ENCODE measurements around the gene NAV3.

Gene NAV3

DNA sequence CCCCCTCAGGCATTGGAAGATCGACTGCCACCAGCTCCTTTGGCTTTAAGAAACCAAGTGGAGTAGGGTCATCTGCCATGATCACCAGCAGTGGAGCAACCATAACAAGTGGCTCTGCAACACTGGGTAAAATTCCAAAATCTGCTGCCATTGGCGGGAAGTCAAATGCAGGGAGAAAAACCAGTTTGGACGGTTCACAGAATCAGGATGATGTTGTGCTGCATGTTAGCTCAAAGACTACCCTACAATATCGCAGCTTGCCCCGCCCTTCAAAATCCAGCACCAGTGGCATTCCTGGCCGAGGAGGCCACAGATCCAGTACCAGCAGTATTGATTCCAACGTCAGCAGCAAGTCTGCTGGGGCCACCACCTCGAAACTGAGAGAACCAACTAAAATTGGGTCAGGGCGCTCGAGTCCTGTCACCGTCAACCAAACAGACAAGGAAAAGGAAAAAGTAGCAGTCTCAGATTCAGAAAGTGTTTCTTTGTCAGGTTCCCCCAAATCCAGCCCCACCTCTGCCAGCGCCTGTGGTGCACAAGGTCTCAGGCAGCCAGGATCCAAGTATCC, 288.7 kb downstream of the NAV3 start:
- H3K9ac ChIP-seq (ENCODE audit: low read length in 5 of 5) = no peak overlapping the region
- no peaks in the 10 kb centered on the region for H3K27me3 ChIP-seq (ENCODE audit: control insufficient read depth in 5 of 5, insufficient read depth in 4 of 5, low read length in 5 of 5)
- peaks cover 0 to 23% (median 9%) of the 10 kb centered on the region in 5 donors for H3K4me1 ChIP-seq (ENCODE audit: control insufficient read depth in 5 of 5, insufficient read depth in 5 of 5, low read length in 5 of 5)
- peaks cover 0 to 8% (median 0%) of the 10 kb centered on the region in 5 donors for H3K36me3 ChIP-seq (ENCODE audit: control insufficient read depth in 5 of 5, insufficient read depth in 5 of 5, low read length in 5 of 5)
- H3K27ac ChIP-seq (ENCODE audit: low read depth, low read length) = no peak overlapping the region
- H3K9me3 ChIP-seq (ENCODE audit: control insufficient read depth in 5 of 5, low read length in 5 of 5) = no peaks in the 10 kb centered on the region
- H3K4me3 ChIP-seq (ENCODE audit: low read depth in 1 of 5, low read length in 5 of 5) = no peak overlapping the region

DNA sequence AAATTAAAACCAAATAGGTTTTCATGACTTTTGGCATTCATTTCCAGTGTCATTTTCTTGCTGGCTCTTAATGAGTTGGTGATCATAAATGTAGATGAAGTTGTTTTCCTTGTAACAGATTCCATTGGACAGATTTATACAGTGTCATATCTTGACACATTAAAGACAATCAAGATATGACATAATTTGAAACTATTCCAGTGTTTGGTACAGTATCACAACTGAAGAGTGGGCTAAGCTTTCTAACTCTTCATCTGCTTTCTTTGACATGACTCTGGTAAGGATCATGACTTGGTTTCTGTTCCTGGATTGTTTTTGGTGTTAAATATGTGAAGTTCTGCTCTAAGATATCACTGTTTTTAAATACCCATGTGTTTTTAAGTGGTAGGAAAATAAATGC, 289.6 kb downstream of the NAV3 start:
- Histone ChIP-seq H3K9ac (ENCODE audit: low read length in 5 of 5) (no peak overlapping the region), H3K9me3 (ENCODE audit: control insufficient read depth in 5 of 5, low read length in 5 of 5) (no peaks in the 10 kb centered on the region), H3K4me1 (ENCODE audit: control insufficient read depth in 5 of 5, insufficient read depth in 5 of 5, low read length in 5 of 5) (peaks cover 0 to 23% (median 9%) of the 10 kb centered on the region in 5 donors), H3K36me3 (ENCODE audit: control insufficient read depth in 5 of 5, insufficient read depth in 5 of 5, low read length in 5 of 5) (peaks cover 0 to 8% (median 0%) of the 10 kb centered on the region in 5 donors), H3K27me3 (ENCODE audit: control insufficient read depth in 5 of 5, insufficient read depth in 4 of 5, low read length in 5 of 5) (no peaks in the 10 kb centered on the region), H3K27ac (ENCODE audit: low read depth, low read length) (no peak overlapping the region), H3K4me3 (ENCODE audit: low read depth in 1 of 5, low read length in 5 of 5) (no peak overlapping the region)

DNA sequence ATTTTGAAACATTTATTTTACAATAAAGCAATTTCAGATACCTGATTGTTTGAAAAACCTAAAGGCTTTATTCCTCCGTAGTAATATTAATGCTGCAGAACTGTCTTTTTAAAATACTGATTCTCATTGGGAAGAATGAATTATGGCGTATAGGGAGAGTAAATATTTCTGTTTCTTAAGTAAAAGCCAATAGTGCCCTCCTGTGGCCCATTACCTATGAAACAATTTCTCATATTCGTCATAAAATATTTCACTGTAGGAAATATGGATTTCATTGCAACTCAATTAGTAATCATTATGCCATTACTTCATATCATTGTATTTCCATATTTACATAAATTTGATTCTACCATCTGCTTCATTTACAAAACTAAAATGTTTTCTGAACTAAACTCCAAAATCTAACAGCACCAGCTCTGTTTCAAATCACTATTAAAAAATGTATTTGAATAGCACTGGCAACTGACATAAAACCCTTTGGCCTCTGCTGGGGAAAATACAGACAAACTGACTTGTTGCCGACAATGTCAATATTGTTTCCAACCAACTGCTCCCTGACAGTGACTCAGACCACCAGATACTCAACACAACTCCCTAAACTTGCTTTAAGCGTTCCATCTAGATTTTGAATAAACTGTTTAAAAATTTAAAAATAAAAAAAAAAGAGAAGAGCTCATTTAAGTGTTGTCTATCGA, 290.3 kb downstream of the NAV3 start:
- H3K27ac ChIP-seq (ENCODE audit: low read depth, low read length) = no peak overlapping the region
- H3K4me3 ChIP-seq (ENCODE audit: low read depth in 1 of 5, low read length in 5 of 5) = no peak overlapping the region
- no peaks in the 10 kb centered on the region for H3K27me3 ChIP-seq (ENCODE audit: control insufficient read depth in 5 of 5, insufficient read depth in 4 of 5, low read length in 5 of 5)
- H3K9ac ChIP-seq (ENCODE audit: low read length in 5 of 5) = peak overlapping the region in 1 of 5 donors; percentile 40
- peaks cover 0 to 8% (median 0%) of the 10 kb centered on the region in 5 donors for H3K36me3 ChIP-seq (ENCODE audit: control insufficient read depth in 5 of 5, insufficient read depth in 5 of 5, low read length in 5 of 5)
- peaks cover 0 to 23% (median 9%) of the 10 kb centered on the region in 5 donors for H3K4me1 ChIP-seq (ENCODE audit: control insufficient read depth in 5 of 5, insufficient read depth in 5 of 5, low read length in 5 of 5)
- H3K9me3 ChIP-seq (ENCODE audit: control insufficient read depth in 5 of 5, low read length in 5 of 5) = no peaks in the 10 kb centered on the region

DNA sequence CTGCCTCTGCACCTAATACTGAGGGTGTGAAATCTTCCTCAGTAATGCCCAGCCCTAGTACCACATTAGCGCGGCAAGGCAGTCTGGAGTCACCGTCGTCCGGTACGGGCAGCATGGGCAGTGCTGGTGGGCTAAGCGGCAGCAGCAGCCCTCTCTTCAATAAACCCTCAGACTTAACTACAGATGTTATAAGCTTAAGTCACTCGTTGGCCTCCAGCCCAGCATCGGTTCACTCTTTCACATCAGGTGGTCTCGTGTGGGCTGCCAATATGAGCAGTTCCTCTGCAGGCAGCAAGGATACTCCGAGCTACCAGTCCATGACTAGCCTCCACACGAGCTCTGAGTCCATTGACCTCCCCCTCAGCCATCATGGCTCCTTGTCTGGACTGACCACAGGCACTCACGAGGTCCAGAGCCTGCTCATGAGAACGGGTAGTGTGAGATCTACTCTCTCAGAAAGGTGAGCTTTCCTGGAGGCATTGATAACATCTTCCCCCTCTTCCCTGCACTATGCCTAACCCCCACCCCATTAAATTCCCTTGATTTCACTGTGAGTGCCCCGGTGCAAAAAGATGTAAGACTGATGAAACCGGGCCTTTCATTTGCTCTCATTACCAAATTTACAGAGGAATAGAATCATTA, 291.4 kb downstream of the NAV3 start:
- Histone ChIP-seq H3K27me3 (ENCODE audit: control insufficient read depth in 5 of 5, insufficient read depth in 4 of 5, low read length in 5 of 5) (no peaks in the 10 kb centered on the region), H3K4me3 (ENCODE audit: low read depth in 1 of 5, low read length in 5 of 5) (no peak overlapping the region), H3K36me3 (ENCODE audit: control insufficient read depth in 5 of 5, insufficient read depth in 5 of 5, low read length in 5 of 5) (peaks cover 0 to 8% (median 0%) of the 10 kb centered on the region in 5 donors), H3K9me3 (ENCODE audit: control insufficient read depth in 5 of 5, low read length in 5 of 5) (no peaks in the 10 kb centered on the region), H3K27ac (ENCODE audit: low read depth, low read length) (no peak overlapping the region), H3K4me1 (ENCODE audit: control insufficient read depth in 5 of 5, insufficient read depth in 5 of 5, low read length in 5 of 5) (peaks cover 0 to 23% (median 9%) of the 10 kb centered on the region in 5 donors), H3K9ac (ENCODE audit: low read length in 5 of 5) (no peak overlapping the region)

DNA sequence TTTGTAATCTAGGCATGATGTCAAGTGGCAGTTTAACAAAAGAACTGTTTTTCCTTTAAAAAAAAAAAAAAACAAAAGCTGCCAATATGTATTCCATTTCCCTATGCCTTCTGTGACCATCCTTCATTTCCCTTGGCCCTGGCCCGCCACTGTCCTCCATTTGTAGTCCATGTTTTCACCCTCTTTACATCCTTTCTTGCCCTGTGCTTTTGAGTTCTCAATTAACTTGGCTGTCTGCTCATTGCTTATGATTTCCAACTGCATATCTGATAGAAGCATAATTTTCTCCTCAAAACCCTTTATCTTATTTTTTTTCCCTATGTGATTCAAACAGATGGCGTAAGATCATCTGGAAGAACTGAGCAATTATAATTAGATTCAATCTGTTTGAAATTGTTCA, 297.5 kb downstream of the NAV3 start:
- Histone ChIP-seq H3K4me3 (ENCODE audit: low read depth in 1 of 5, low read length in 5 of 5) (no peak overlapping the region), H3K9ac (ENCODE audit: low read length in 5 of 5) (no peak overlapping the region), H3K9me3 (ENCODE audit: control insufficient read depth in 5 of 5, low read length in 5 of 5) (no peaks in the 10 kb centered on the region), H3K27ac (ENCODE audit: low read depth, low read length) (no peak overlapping the region), H3K27me3 (ENCODE audit: control insufficient read depth in 5 of 5, insufficient read depth in 4 of 5, low read length in 5 of 5) (no peaks in the 10 kb centered on the region), H3K36me3 (ENCODE audit: control insufficient read depth in 5 of 5, insufficient read depth in 5 of 5, low read length in 5 of 5) (peaks cover 2 to 10% (median 8%) of the 10 kb centered on the region in 5 donors), H3K4me1 (ENCODE audit: control insufficient read depth in 5 of 5, insufficient read depth in 5 of 5, low read length in 5 of 5) (no peaks in the 10 kb centered on the region)

DNA sequence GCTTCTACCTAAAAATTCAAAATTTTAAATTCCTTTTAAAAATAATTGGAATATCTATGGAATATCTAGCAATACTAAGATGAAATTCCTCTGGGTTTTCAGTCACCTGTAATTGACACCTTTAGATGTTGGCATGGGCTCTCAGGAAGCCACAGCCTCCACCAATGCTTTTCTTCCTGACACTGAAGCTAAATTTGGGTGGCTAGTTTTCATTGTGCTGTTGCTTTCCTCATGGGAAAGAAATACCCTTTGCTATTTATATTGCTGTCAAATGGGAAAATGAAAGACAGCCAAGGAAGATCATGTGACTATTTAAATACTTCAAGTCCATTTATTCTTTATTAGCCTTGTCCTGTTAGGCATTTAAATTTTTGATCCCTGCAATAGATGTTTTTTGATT, 313.0 kb downstream of the NAV3 start:
- Histone ChIP-seq H3K9me3 (ENCODE audit: control insufficient read depth in 5 of 5, low read length in 5 of 5) (no peaks in the 10 kb centered on the region), H3K4me3 (ENCODE audit: low read depth in 1 of 5, low read length in 5 of 5) (no peak overlapping the region), H3K9ac (ENCODE audit: low read length in 5 of 5) (no peak overlapping the region), H3K27me3 (ENCODE audit: control insufficient read depth in 5 of 5, insufficient read depth in 4 of 5, low read length in 5 of 5) (no peaks in the 10 kb centered on the region), H3K36me3 (ENCODE audit: control insufficient read depth in 5 of 5, insufficient read depth in 5 of 5, low read length in 5 of 5) (peaks cover 5 to 15% (median 10%) of the 10 kb centered on the region in 5 donors), H3K4me1 (ENCODE audit: control insufficient read depth in 5 of 5, insufficient read depth in 5 of 5, low read length in 5 of 5) (peaks cover 0 to 10% (median 0%) of the 10 kb centered on the region in 5 donors), H3K27ac (ENCODE audit: low read depth, low read length) (no peak overlapping the region)

DNA sequence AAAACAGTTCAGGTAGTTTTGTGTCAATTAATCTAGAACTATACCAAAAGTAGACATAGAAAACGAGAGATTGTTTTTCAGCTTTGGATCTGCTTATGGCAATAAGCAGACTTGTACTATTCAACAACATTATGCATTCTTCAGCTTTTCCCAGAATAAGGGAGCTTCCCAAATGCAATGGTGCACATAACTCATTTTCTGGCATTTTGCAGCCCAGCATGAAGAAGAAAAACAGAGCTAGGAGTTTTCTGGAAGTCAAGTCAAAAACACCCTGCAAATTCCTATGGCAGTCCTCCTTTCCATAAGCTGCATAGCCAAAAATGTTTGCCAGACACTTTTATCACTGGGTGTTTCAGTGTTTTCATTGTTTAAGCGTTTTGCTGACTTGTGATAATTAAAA, 314.7 kb downstream of the NAV3 start:
- no peaks in the 10 kb centered on the region for H3K9me3 ChIP-seq (ENCODE audit: control insufficient read depth in 5 of 5, low read length in 5 of 5)
- H3K36me3 ChIP-seq (ENCODE audit: control insufficient read depth in 5 of 5, insufficient read depth in 5 of 5, low read length in 5 of 5) = peaks cover under 1 to 5% (median 4%) of the 10 kb centered on the region in 5 donors
- no peak overlapping the region for H3K9ac ChIP-seq (ENCODE audit: low read length in 5 of 5)
- peaks cover 0 to 10% (median 0%) of the 10 kb centered on the region in 5 donors for H3K4me1 ChIP-seq (ENCODE audit: control insufficient read depth in 5 of 5, insufficient read depth in 5 of 5, low read length in 5 of 5)
- H3K4me3 ChIP-seq (ENCODE audit: low read depth in 1 of 5, low read length in 5 of 5) = no peak overlapping the region
- no peaks in the 10 kb centered on the region for H3K27me3 ChIP-seq (ENCODE audit: control insufficient read depth in 5 of 5, insufficient read depth in 4 of 5, low read length in 5 of 5)
- no peak overlapping the region for H3K27ac ChIP-seq (ENCODE audit: low read depth, low read length)

DNA sequence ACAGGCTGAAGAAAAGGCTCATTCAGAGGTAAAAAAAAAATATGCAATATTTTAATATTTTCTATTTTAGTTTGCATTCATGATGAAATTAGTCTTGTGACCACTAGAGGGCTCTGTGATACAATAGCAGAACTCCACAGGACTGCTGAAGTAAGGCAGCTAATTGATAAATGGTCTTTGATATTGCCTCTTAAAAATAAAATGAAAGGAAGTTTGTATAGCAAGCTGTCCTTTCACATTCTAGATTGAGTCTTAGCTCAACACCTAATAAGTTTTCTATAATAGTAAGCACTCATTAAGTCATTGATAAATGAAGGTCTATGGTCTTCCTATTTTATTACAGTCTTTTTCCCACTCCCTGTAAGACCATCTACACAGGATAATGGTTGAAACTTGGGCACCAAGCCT, 315.7 kb downstream of the NAV3 start:
- Histone ChIP-seq H3K4me1 (ENCODE audit: control insufficient read depth in 5 of 5, insufficient read depth in 5 of 5, low read length in 5 of 5) (peaks cover 0 to 10% (median 0%) of the 10 kb centered on the region in 5 donors), H3K27ac (ENCODE audit: low read depth, low read length) (no peak overlapping the region), H3K9me3 (ENCODE audit: control insufficient read depth in 5 of 5, low read length in 5 of 5) (no peaks in the 10 kb centered on the region), H3K36me3 (ENCODE audit: control insufficient read depth in 5 of 5, insufficient read depth in 5 of 5, low read length in 5 of 5) (peaks cover 0 to 3% (median 1%) of the 10 kb centered on the region in 5 donors), H3K9ac (ENCODE audit: low read length in 5 of 5) (no peak overlapping the region), H3K4me3 (ENCODE audit: low read depth in 1 of 5, low read length in 5 of 5) (no peak overlapping the region), H3K27me3 (ENCODE audit: control insufficient read depth in 5 of 5, insufficient read depth in 4 of 5, low read length in 5 of 5) (no peaks in the 10 kb centered on the region)

DNA sequence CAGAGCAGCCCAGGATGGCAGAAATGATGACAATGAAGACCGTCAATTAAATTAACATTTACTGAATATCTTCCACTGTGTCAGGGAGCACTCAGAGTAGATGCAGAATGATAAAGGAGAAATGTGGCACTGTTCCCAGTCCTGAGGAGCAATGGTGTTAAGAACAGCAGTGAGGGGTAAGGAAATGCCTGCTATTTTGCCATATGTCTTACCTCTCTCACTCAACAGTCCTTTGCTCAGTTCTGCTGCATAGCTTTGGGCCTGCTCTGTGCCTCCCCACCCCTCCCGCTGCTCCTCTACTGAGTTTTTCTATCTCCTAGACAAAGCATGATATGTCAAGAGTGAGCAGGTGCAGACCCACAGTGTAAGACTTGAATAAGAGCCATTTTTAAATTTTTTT, 318.8 kb downstream of the NAV3 start:
- Histone ChIP-seq H3K4me3 (ENCODE audit: low read depth in 1 of 5, low read length in 5 of 5) (no peak overlapping the region), H3K27ac (ENCODE audit: low read depth, low read length) (no peak overlapping the region)

DNA sequence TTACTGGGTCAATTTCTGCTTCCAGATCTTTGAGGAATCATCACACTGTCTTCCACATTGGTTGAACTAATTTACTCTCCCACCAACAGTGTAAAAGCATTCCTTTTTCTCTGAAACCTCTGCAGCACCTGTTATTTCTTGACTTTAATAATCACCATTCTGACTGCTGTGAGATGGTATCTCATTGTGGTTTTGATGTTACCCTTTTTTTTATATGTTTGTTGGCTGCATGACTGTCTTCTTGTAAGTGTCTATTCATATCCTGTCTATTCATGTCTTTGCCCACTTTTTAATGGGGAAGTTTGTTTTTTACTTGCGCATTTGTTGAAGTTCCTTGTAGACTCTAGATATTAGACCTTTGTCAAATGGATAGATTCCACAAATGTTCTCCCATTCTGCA, 324.9 kb downstream of the NAV3 start:
- no peak overlapping the region for H3K9ac ChIP-seq (ENCODE audit: low read length in 5 of 5)
- H3K4me1 ChIP-seq (ENCODE audit: control insufficient read depth in 5 of 5, insufficient read depth in 5 of 5, low read length in 5 of 5) = no peaks in the 10 kb centered on the region
- H3K27me3 ChIP-seq (ENCODE audit: control insufficient read depth in 5 of 5, insufficient read depth in 4 of 5, low read length in 5 of 5) = no peaks in the 10 kb centered on the region
- peaks cover 0 to 10% (median 3%) of the 10 kb centered on the region in 5 donors for H3K36me3 ChIP-seq (ENCODE audit: control insufficient read depth in 5 of 5, insufficient read depth in 5 of 5, low read length in 5 of 5)
- H3K9me3 ChIP-seq (ENCODE audit: control insufficient read depth in 5 of 5, low read length in 5 of 5) = no peaks in the 10 kb centered on the region
- no peak overlapping the region for H3K4me3 ChIP-seq (ENCODE audit: low read depth in 1 of 5, low read length in 5 of 5)
- H3K27ac ChIP-seq (ENCODE audit: low read depth, low read length) = no peak overlapping the region

More for the DNA sequence above, 318.8 kb downstream of the NAV3 start:
- peaks cover 0 to 4% (median 0%) of the 10 kb centered on the region in 5 donors for H3K36me3 ChIP-seq (ENCODE audit: control insufficient read depth in 5 of 5, insufficient read depth in 5 of 5, low read length in 5 of 5)
- H3K9me3 ChIP-seq (ENCODE audit: control insufficient read depth in 5 of 5, low read length in 5 of 5) = no peaks in the 10 kb centered on the region
- H3K4me1 ChIP-seq (ENCODE audit: control insufficient read depth in 5 of 5, insufficient read depth in 5 of 5, low read length in 5 of 5) = peaks cover 0 to 4% (median 0%) of the 10 kb centered on the region in 5 donors
- no peak overlapping the region for H3K9ac ChIP-seq (ENCODE audit: low read length in 5 of 5)
- no peaks in the 10 kb centered on the region for H3K27me3 ChIP-seq (ENCODE audit: control insufficient read depth in 5 of 5, insufficient read depth in 4 of 5, low read length in 5 of 5)
